Hematopoietic multipotent progenitor cell treated with erythropoietin and hydrocortisone succinate and interleukin-3 and kit ligand, for 8 days (in vitro differentiated cells): ENCODE measurements around the gene ARHGEF39.

Experiments
- DNase-seq: peaks from one replicate; pipeline ENCODE4 v3.0.0-alpha.2; 2015

Gene ARHGEF39

GRCh38 chr9:35664531-35665470, at the start of gene ARHGEF39:
Gene ARHGEF39 (minus strand): TSS chr9:35665195. CDS start chr9:35665169, 26 bp downstream.
- peak; percentile 83 for DNase-seq

GRCh38 chr9:35714123-35714522, 49.1 kb upstream of the ARHGEF39 start:
- DNase-seq, result no peak

GRCh38 chr9:35713578-35713977, 48.6 kb upstream of the ARHGEF39 start:
- no peak for DNase-seq

GRCh38 chr9:35712762-35713400, 47.9 kb upstream of the ARHGEF39 start:
- no peak for DNase-seq

- DNase-seq, result no peak
Measured at GRCh38 chr9:35711501-35712428, 46.8 kb upstream of the ARHGEF39 start.

GRCh38 chr9:35710818-35711500, 46.0 kb upstream of the ARHGEF39 start:
- no peak for DNase-seq

- no peak for DNase-seq
Measured at GRCh38 chr9:35708146-35708545, 43.2 kb upstream of the ARHGEF39 start.

GRCh38 chr9:35706951-35707350, 42.0 kb upstream of the ARHGEF39 start:
- no peak for DNase-seq

- no peak for DNase-seq
Measured at GRCh38 chr9:35705836-35706430, 40.9 kb upstream of the ARHGEF39 start.

GRCh38 chr9:35705372-35705771, 40.4 kb upstream of the ARHGEF39 start:
- no peak for DNase-seq

- DNase-seq, result no peak
Measured at GRCh38 chr9:35703906-35704672, 39.1 kb upstream of the ARHGEF39 start.

- DNase-seq, result no peak
Measured at GRCh38 chr9:35702696-35703095, 37.7 kb upstream of the ARHGEF39 start.

- no peak for DNase-seq
Measured at GRCh38 chr9:35700942-35701341, 35.9 kb upstream of the ARHGEF39 start.

GRCh38 chr9:35700031-35700430, 35.0 kb upstream of the ARHGEF39 start:
- no peak for DNase-seq

- no peak for DNase-seq
Measured at GRCh38 chr9:35698231-35698630, 33.2 kb upstream of the ARHGEF39 start.

GRCh38 chr9:35697486-35697885, 32.5 kb upstream of the ARHGEF39 start:
- no peak for DNase-seq

GRCh38 chr9:35696520-35697215, 31.7 kb upstream of the ARHGEF39 start:
- DNase-seq, result peak; percentile 61

GRCh38 chr9:35695943-35696401, 31.0 kb upstream of the ARHGEF39 start:
- DNase-seq, result no peak

GRCh38 chr9:35691757-35692301, 26.8 kb upstream of the ARHGEF39 start:
- no peak for DNase-seq

GRCh38 chr9:35691334-35691650, 26.3 kb upstream of the ARHGEF39 start:
- no peak for DNase-seq
